Stimulated activated naive CD8-positive, alpha-beta T cell treated with anti-CD3 and anti-CD28 coated beads, Interleukin-15, amount 100 ng/mL, for 72 hours (primary cell): ENCODE measurements around the gene A2ML1.
A peak's percentile ranks its signal among the peaks of the same experiment; 100 is the strongest.
"Not testable (repeated sequence)": the region's sequence is repeated elsewhere in the genome, so short reads cannot be mapped to it uniquely, and the experiment has no call there.

ENCODE experiments used
- ATAC-seq: fragments of 150-1000 bp; cut with Tn5 transposase; 2 replicates; pipeline ENCODE4 v1.10.0; 2021; ENCODE audit warnings: mild to moderate bottlenecking, moderate library complexity
- DNase-seq, 2 donors: peaks; one replicate each; pipeline ENCODE4 v3.0.0; 2021 to 2022
- H3K27ac Mint-ChIP-seq, 2 donors: one replicate each; pipeline ENCODE4 v1.8.0; 2022; ENCODE audit warnings: mild to moderate bottlenecking in 2 of 2, mixed read lengths in 2 of 2, moderate library complexity in 2 of 2
- H3K27me3 Mint-ChIP-seq: one replicate; pipeline ENCODE4 v1.8.0; 2022; ENCODE audit warnings: mixed read lengths
- H3K4me1 Mint-ChIP-seq: one replicate; pipeline ENCODE4 v1.8.0; 2022; ENCODE audit warnings: mild to moderate bottlenecking, mixed read lengths
- H3K4me3 Mint-ChIP-seq, 2 donors: one replicate each; pipeline ENCODE4 v1.8.0; 2022; ENCODE audit warnings: mild to moderate bottlenecking in 2 of 2, mixed read lengths in 2 of 2, moderate library complexity in 1 of 2
- H3K9me3 Mint-ChIP-seq, 2 donors: one replicate each; pipeline ENCODE4 v1.8.0; 2022; ENCODE audit warnings: mixed read lengths in 2 of 2

Gene A2ML1

DNA sequence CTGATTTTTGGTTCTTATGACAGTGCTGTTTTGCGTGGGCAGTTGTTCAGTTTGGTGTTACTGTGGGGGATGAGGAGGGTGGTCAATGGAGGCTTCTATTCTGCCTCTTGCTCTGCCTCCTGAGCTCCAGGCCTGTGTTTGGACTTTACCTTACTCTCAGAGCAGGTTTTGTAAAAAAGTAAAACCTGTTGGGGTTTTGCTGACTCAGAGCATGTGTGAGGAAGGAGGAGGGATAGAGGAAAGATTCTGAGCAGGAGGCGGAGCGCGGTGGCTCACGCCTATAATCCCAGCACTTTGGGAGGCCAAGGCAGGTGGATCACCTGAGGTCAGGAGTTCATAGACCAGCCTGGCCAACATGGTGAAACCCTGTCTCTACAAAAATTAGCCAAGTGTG lies 6.7 kb downstream of the A2ML1 start:
- no peak for ATAC-seq
- peaks cover 8% of the 10 kb centered on the region for H3K4me1 Mint-ChIP-seq
- no peak overlapping the region for H3K4me3 Mint-ChIP-seq
- H3K9me3 Mint-ChIP-seq: no peaks in the 10 kb centered on the region
- no peaks in the 10 kb centered on the region for H3K27me3 Mint-ChIP-seq
- no peak for DNase-seq
- H3K27ac Mint-ChIP-seq: no peak overlapping the region

DNA sequence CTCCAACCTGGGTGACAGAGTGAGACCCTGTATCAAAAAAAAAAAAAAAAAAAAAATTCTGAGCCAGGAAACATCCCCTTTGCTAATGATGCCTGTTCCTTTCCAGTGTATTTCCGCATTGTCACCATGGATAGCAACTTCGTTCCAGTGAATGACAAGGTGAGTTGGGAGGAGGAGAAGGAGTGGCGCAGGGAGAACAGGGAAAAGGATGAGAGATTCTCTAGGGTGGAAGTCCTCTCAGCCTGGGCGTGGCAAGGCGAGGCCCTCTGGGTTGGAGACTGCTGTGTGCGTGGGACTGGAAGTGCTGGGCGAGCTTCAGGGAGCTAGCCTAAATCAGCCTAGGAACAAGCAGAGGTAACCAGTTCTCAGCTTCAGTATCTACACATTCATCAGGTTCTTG lies 7.2 kb downstream of the A2ML1 start:
- peaks cover 8% of the 10 kb centered on the region for H3K4me1 Mint-ChIP-seq
- H3K4me3 Mint-ChIP-seq: no peak overlapping the region
- no peak for DNase-seq
- no peaks in the 10 kb centered on the region for H3K27me3 Mint-ChIP-seq
- H3K9me3 Mint-ChIP-seq: no peaks in the 10 kb centered on the region
- no peak for ATAC-seq
- H3K27ac Mint-ChIP-seq: no peak overlapping the region

DNA sequence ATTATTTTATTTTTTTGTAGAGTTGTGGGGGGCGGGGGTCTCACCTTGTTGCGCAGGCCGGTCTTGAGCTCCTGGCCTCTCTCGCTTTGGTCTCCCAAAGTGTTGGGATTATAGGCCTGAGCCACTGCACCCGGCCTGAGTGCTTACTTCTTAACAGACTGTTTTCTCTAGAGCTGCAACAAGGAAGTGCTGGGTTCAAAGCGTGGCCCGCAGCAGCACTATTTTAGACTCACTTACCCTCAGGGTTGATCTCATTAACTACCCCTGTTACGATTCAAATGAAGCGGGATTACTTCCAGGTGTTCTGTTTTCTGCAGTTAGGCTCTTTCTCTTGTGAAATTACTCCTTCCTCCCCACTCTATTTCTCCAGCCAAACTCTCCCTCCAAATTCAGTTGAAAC lies 8.7 kb downstream of the A2ML1 start:
- DNase-seq (no peak), ATAC-seq (no peak)
- no peaks in the 10 kb centered on the region for H3K9me3 Mint-ChIP-seq
- peaks cover 8% of the 10 kb centered on the region for H3K4me1 Mint-ChIP-seq
- no peak overlapping the region for H3K4me3 Mint-ChIP-seq
- no peak overlapping the region for H3K27ac Mint-ChIP-seq
- H3K27me3 Mint-ChIP-seq: no peaks in the 10 kb centered on the region

DNA sequence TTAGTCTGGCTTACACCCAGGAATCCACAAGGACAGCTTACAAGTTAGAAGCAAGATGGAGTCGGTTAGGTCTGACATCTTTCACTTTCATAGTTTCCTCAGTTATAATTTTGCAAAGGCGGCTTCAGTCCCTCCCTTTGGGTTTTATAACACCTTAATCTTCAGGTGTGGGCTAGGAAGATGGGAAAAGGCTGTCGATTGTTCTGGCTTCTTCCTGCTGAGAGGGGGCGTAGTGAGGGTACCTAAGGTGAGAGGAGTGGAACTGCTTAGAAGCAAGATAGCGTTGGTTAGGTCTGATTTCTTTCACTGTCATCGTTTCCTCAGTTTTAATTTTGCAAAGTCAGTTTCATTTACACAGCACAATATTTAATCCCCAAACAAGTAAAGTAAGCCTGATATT lies 10.1 kb downstream of the A2ML1 start:
- Mint-ChIP-seq H3K27ac (no peak overlapping the region), H3K4me1 (peaks cover 3% of the 10 kb centered on the region), H3K9me3 (no peaks in the 10 kb centered on the region), H3K27me3 (peaks cover 10% of the 10 kb centered on the region), H3K4me3 (no peak overlapping the region)
- ATAC-seq (no peak), DNase-seq (no peak)

DNA sequence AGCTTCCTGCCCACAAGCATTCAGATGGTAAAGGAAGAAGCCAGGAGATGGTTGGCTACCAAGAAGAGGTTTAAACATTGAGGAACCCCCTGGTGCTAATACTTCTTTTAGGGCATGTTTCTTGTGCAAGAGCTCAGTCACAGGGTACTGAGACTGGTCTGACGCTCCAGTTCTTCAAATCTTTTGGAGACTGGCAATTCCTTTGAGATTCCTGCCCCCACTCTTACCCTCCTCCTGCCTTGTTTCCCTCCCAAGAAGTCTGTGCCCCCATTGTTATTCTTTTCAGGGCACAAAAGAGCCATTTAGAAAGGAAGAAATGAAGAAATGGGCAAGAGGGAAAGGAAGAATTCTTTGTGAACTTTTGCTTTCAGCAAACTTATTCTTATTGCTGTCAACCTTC lies 11.8 kb downstream of the A2ML1 start:
- no peaks in the 10 kb centered on the region for H3K4me1 Mint-ChIP-seq
- H3K9me3 Mint-ChIP-seq: no peaks in the 10 kb centered on the region
- H3K27me3 Mint-ChIP-seq: peaks cover 19% of the 10 kb centered on the region
- H3K4me3 Mint-ChIP-seq: no peak overlapping the region
- H3K27ac Mint-ChIP-seq: no peak overlapping the region
- DNase-seq (no peak), ATAC-seq (no peak)

DNA sequence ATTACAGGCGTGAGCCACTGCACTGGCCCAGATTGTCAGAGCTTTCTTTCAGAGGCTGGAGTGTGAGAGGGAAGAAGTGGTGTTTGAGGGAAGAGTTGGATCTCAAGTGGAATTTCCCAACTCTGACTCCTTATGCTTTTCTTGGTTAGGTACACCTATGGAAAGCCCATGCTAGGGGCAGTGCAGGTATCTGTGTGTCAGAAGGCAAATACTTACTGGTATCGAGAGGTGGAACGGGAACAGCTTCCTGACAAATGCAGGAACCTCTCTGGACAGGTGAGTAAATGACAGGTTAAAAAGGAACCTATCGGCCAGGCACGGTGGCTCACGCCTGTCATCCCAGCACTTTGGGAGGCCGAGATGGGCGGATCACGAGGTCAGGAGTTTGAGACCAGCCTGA lies 14.9 kb downstream of the A2ML1 start:
- Mint-ChIP-seq H3K4me1 (no peaks in the 10 kb centered on the region), H3K27ac (no peak overlapping the region), H3K9me3 (no peaks in the 10 kb centered on the region), H3K4me3 (no peak overlapping the region), H3K27me3 (peaks cover 26% of the 10 kb centered on the region)
- ATAC-seq: no peak
- DNase-seq: no peak

DNA sequence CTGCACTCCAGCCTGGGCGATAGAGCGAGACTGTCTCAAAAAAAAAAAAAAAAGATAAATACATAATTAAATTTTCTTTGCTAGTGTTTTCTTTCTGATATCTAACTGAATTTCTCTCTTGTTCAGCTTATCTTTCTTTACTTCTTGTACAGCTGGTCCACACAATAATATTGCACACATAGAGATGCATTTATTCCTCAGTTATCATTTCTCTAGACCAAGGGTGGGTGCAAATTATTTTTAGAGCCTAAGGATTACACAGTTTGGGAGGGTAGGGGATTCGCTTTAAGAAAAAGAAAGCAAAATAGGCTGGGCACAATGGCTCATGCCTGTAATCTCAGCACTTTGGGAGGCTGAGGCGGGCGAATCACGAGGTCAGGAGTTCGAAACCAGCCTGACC lies 17.9 kb downstream of the A2ML1 start:
- H3K27ac Mint-ChIP-seq: peak overlapping the region in 1 of 2 donors; percentile 4
- no peak overlapping the region for H3K4me3 Mint-ChIP-seq

DNA sequence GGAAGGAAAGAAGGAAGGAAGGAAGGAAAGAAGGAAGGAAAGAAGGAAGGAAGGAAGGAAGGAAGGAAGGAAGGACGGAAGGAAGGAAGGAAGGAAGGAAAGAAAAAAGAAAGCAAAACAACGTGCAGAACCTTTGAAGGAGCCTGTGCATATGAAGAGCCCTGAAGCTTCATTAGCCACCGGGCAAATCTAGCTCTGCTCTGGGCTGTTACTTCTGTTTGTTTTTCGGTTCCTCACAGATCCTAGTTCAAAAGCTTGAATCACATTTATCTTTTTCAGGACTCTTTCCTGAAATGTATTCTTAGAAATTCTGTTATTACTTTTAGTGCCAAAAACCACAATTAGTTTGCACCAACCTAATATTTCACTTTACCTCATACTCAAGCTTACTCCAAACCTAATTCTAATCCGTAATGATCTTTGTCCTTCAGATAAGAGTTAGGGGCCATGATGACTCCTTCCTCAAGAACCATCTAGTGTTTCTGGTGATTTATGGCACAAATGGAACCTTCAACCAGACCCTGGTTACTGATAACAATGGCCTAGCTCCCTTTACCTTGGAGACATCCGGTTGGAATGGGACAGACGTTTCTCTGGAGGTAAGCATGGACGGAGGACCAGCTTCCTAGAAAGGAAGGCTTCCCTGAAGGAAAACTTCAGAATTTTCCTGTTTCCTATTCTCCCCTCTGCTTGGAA lies 18.7 kb downstream of the A2ML1 start:
- Mint-ChIP-seq H3K4me3 (no peak overlapping the region), H3K4me1 (no peaks in the 10 kb centered on the region), H3K27ac (no peak overlapping the region), H3K27me3 (peaks cover 26% of the 10 kb centered on the region), H3K9me3 (no peaks in the 10 kb centered on the region)
- ATAC-seq (no peak), DNase-seq (no peak)

More for the DNA sequence above, 17.9 kb downstream of the A2ML1 start:
- no peak for ATAC-seq
- DNase-seq: no peak
- Mint-ChIP-seq H3K9me3 (no peaks in the 10 kb centered on the region), H3K4me1 (no peaks in the 10 kb centered on the region), H3K27me3 (peaks cover 26% of the 10 kb centered on the region)

DNA sequence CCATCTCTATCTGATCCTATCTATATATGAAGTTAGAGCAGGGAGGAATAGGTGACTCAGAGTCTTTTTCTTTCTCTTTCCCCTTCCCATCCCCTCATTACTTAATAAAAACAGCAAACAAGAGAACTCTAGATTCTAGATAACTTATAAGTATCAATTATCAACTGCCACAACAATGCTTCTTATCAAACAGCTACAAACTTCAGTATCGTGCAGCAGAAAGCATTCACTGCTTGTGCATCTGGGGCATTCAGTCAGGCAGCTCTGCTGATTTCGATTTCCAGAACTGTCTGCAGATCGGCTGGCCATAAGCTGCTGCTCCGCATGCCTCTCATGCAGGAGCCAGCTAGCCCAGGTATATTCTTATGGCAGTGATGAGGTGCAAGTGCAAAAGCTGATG lies 19.4 kb downstream of the A2ML1 start:
- H3K9me3 Mint-ChIP-seq: no peaks in the 10 kb centered on the region
- H3K4me3 Mint-ChIP-seq: no peak overlapping the region
- H3K27me3 Mint-ChIP-seq: peaks cover 24% of the 10 kb centered on the region
- H3K4me1 Mint-ChIP-seq: no peaks in the 10 kb centered on the region
- no peak overlapping the region for H3K27ac Mint-ChIP-seq
- no peak for DNase-seq
- ATAC-seq: no peak

DNA sequence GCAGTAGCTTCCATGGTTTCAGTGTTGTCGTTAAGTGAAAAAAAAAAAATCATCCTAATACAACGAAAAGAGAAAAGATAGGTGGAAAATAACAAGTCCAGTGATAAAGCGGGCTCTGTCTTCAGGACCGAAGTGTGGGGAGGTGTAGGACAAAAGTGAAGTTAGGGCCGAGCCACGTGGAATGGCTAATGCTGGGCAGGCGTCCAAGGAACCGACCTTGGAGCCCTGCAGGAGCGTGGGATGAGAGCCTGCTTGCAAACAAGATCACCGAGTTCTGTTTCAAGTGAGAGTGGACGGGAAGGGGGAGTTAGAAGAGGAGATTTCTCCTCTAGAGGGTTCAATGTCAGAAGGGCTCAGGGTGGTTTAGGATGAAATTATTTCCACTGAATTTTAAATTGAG lies 22.2 kb downstream of the A2ML1 start:
- no peak overlapping the region for H3K27ac Mint-ChIP-seq
- H3K9me3 Mint-ChIP-seq: no peaks in the 10 kb centered on the region
- H3K4me1 Mint-ChIP-seq: no peaks in the 10 kb centered on the region
- ATAC-seq (no peak), DNase-seq (no peak)
- H3K27me3 Mint-ChIP-seq: peaks cover 3% of the 10 kb centered on the region
- H3K4me3 Mint-ChIP-seq: no peak overlapping the region

DNA sequence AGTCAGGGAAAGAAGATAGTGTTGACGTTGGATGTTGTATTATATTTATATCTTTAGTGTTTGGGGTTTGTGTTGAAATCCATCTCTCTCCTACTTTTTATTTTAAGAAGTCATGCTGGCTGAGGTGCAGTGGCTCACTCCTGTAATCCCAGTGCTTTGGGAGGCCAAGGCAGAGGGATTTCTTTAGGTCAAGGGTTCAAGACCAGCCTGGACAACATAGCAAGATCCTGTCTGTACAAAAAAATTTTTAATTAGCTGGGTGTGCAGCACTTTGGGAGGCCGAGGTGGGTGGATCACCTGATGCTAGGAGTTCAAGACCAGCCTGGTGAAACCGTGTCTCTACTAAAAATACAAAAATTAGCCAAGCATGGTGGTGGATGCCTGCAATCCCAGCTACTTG lies 23.9 kb downstream of the A2ML1 start:
- no peak for ATAC-seq
- DNase-seq: no peak
- no peaks in the 10 kb centered on the region for H3K27me3 Mint-ChIP-seq
- no peak overlapping the region for H3K27ac Mint-ChIP-seq
- no peaks in the 10 kb centered on the region for H3K9me3 Mint-ChIP-seq
- no peak overlapping the region for H3K4me3 Mint-ChIP-seq
- H3K4me1 Mint-ChIP-seq: no peaks in the 10 kb centered on the region

DNA sequence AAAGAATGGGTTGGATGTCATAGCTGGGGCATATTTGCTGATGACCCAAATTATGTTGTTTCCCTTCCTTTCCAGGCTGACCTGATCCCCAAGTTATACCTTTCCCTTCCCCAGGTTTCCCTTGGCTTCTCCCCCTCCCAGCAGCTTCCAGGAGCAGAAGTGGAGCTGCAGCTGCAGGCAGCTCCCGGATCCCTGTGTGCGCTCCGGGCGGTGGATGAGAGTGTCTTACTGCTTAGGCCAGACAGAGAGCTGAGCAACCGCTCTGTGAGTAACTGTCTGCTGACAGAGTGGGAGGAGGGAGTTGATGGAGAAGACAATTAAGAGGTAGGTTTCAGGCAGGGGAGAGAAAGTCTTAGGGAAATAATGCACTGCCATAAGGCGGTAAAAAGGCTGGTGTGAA lies 25.0 kb downstream of the A2ML1 start:
- H3K27me3 Mint-ChIP-seq: no peaks in the 10 kb centered on the region
- H3K4me3 Mint-ChIP-seq: no peak overlapping the region
- no peak for ATAC-seq
- no peaks in the 10 kb centered on the region for H3K9me3 Mint-ChIP-seq
- no peak for DNase-seq
- peak overlapping the region in 1 of 2 donors; percentile 1 for H3K27ac Mint-ChIP-seq
- H3K4me1 Mint-ChIP-seq: no peaks in the 10 kb centered on the region

DNA sequence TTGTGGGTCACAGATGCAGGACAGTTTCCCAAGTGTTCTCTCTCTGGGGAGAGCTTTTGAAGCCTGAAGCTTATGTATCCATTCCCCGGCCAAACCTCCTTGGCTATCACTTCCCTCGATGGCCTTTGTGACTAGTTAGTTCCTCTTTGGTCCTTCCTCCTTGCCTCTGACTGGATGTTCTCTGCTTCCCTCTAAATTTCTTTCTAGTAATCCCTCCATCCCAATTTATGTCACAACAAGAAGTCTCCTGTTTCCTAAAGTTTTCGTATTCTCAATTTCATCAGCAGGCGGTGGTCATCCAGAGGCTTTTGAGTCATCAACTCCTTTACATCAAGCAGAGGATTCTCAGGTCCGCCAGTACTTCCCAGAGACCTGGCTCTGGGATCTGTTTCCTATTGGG lies 27.5 kb downstream of the A2ML1 start:
- ATAC-seq: no peak
- H3K4me3 Mint-ChIP-seq: no peak overlapping the region
- H3K9me3 Mint-ChIP-seq: no peaks in the 10 kb centered on the region
- H3K4me1 Mint-ChIP-seq: no peaks in the 10 kb centered on the region
- H3K27ac Mint-ChIP-seq: no peak overlapping the region
- no peaks in the 10 kb centered on the region for H3K27me3 Mint-ChIP-seq
- no peak for DNase-seq

DNA sequence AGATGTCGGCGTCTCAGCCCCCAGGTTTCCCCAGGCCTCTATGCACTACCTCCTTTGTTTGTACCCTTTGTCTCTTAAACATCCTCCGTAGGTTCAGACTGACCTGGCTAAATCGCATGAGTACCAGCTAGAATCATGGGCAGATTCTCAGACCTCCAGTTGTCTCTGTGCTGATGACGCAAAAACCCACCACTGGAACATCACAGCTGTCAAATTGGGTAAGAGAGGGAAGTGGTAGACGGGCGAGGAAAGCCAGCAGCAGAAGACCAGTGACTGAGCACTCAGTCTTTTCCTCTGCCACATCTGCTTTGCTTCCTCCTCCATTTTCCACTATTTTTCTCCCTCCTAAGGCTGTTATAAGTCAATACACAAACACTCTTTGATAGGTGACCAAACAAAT lies 29.7 kb downstream of the A2ML1 start:
- no peak for DNase-seq
- Mint-ChIP-seq H3K27ac (no peak overlapping the region), H3K27me3 (no peaks in the 10 kb centered on the region), H3K9me3 (no peaks in the 10 kb centered on the region), H3K4me1 (no peaks in the 10 kb centered on the region), H3K4me3 (no peak overlapping the region)
- no peak for ATAC-seq

DNA sequence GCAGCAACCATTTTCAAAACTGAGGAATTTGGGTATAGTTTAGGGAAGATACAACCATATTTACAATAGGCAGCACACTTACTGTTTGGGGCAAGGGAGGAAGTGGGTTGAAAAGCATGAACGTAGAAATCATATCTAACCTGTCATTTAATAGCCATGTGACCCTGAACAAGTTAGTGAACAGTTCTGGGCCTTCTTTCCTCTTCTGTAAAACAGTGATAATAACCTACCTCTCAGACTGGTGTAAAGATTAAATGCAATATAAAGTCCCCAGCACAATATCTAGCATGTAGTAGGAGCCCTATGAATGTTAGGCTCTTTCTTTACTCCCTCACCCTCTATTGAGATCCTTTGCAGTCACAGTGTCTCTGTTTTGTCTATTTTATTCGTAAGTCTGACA lies 33.5 kb downstream of the A2ML1 start:
- DNase-seq (no peak), ATAC-seq (no peak)
- Mint-ChIP-seq H3K27me3 (no peaks in the 10 kb centered on the region), H3K9me3 (no peaks in the 10 kb centered on the region), H3K27ac (no peak overlapping the region), H3K4me3 (no peak overlapping the region), H3K4me1 (no peaks in the 10 kb centered on the region)

DNA sequence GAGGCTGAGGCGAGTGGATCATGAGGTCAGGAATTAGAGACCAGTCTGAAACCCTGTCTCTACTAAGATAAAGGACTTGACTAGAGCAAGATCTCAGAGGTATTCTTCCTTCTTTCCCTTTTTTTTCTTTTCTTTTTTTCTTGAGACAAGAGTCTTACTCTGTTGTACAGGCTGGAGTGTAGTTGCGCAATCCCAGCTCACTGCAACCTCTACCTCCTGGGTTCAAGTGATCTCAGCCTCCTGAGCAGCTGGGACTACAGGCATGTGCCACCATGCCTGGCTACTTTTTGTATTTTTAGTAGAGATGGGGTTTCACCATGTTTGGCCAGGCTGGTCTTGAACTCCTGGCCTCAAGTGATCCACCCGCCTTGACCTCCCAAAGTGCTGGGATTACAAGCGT lies 37.0 kb downstream of the A2ML1 start:
- not testable (repeated sequence) for H3K27me3 Mint-ChIP-seq, H3K27ac Mint-ChIP-seq, H3K4me1 Mint-ChIP-seq, H3K9me3 Mint-ChIP-seq, DNase-seq, H3K4me3 Mint-ChIP-seq, ATAC-seq

DNA sequence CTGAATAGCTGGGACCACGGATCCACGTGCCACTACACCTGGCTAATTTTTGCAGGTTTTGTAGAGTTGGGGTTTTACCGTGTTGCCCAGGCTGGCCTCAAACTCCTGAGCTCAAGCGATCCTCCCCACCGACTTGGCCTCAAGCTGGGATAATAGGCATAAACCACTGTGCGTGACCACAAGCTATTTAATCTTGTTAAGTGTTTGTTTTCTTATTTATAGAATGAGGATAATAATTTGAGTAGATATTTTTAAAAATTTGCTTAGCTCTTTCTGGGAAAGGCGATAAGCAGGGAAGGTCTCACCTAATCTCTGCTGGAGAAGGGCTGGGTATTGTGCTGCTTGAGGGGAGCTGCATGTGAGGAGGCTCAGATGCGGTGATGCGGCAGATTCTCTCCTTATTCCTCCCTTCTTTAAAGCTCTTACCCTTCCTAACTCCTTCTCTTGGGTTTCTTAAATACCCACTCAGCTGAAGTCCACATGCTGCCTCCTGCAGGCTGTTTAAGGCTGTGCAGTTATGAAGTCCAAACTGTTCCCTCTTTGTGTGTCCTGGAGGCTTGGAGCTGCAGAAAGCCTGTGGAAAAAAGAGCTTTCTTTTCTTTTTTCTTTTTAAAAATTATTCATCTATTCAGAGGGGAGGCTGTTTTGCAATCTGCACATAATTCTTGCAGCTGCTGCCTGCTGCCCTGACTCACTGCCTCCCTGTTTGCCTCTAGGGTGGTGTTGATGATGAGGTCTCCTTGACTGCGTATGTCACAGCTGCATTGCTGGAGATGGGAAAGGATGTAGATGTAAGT lies 37.9 kb downstream of the A2ML1 start:
- DNase-seq (peak; percentile 10 to 20), ATAC-seq (no peak)
- no peak overlapping the region for H3K27ac Mint-ChIP-seq
- no peaks in the 10 kb centered on the region for H3K4me1 Mint-ChIP-seq
- no peaks in the 10 kb centered on the region for H3K9me3 Mint-ChIP-seq
- no peaks in the 10 kb centered on the region for H3K27me3 Mint-ChIP-seq
- H3K4me3 Mint-ChIP-seq: no peak overlapping the region
